ENCODE results near the gene OTUD5.

DNA sequence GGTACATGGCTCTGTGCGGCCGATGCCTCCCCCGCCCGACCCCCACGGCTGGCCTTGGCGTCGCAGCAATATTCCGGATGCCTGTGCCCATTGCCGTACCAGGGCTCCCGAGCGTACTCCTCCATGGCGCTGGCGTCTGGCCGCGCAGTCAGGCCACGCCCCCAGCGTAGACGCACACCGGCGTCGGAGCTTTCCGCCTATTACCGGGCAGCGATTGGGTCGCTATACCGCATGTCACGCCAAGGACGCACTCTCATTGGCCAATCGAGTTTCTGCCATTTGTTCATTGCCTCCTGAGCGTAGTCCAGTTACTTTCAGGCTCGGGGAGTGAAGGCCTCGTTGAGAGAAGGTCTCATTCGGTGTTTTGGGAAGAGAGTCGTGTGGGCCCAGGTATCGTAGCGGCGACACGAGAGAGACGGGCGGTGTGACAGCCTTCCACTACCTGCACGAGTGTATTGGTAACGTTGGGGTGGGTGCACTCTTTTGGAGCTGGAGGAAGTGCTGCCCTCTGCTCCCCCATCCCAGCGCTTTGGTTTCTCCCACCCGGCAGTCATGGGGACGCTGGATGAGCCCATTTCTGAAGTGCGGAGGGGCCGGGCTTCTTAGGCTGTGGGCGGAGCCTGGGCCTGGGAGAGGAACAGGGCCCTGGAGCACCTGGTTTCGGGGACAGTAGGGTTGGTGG, 59.6 kb downstream of the OTUD5 start, which contains the start of the genes PQBP1 and TIMM17B:
- no peak for TF ChIP-seq EZH2 (IDR thresholded peaks at IDR 0.05; ENCODE audit: insufficient read depth, poor library complexity, severe bottlenecking)
- TF ChIP-seq EZH2phosphoT487 (IDR thresholded peaks at IDR 0.05; ENCODE audit: insufficient read depth, low read depth): no peak

All from GM23248 (cell line).